ENCODE data around the gene C17orf107. TPM values are rescaled to one million over a fixed set of nuclear protein-coding genes. Genes with fewer than 3 reads are reported as not detected.

C17orf107 gene
- total RNA-seq, 2 experiments from 2014 or later: 3.0 to 3.6 TPM

DNA sequence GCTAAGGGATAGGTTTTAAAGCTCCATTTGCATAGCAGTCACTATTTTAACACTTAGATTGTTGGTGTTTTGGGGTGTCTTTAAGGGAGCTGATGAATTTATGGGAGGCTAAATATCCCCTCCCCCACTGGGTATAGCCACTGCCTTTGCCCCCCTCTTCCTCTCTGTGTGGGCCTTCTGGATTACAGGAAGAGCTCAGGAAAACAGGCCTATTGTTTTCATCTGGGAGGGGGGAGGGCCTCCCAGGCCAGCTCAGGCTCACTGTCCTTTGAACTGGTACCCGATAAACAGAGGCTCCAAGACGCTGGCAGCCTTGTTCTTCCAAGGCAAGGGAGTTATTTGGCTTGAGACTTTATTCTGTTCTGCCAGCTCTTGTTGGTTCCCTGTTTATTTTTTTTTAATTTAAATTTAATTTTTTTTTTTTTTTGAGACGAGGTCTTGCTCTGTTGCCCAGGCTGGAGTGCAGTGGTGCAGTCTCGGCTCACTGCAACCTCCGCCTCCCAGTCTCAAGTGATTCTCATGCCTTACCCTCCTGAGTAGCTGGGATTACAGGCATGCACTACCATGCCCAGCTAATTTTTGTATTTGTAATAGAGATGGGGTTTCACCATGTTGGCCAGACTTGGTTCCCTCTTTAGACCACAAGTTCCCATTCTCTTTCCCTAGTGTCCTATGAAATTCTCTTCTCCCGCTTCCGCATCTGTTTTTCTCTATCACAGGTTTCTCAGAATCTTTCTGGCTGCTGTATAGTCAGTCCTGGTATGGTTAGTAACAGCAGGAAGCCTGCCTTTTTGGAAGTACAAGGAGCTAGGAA lies 41.1 kb upstream of the C17orf107 start:
- TF ChIP-seq, protein P1, sequence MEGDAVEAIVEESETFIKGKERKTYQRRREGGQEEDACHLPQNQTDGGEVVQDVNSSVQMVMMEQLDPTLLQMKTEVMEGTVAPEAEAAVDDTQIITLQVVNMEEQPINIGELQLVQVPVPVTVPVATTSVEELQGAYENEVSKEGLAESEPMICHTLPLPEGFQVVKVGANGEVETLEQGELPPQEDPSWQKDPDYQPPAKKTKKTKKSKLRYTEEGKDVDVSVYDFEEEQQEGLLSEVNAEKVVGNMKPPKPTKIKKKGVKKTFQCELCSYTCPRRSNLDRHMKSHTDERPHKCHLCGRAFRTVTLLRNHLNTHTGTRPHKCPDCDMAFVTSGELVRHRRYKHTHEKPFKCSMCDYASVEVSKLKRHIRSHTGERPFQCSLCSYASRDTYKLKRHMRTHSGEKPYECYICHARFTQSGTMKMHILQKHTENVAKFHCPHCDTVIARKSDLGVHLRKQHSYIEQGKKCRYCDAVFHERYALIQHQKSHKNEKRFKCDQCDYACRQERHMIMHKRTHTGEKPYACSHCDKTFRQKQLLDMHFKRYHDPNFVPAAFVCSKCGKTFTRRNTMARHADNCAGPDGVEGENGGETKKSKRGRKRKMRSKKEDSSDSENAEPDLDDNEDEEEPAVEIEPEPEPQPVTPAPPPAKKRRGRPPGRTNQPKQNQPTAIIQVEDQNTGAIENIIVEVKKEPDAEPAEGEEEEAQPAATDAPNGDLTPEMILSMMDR (IDR thresholded peaks at IDR 0.05): no peak
- peaks cover 8% of the 10 kb centered on the region for H3K36me3 Mint-ChIP-seq (ENCODE audit: low read depth)
- no peak for DNase-seq
- peaks cover 10% of the 10 kb centered on the region for H3K4me1 Mint-ChIP-seq (ENCODE audit: low read depth)
- no peak for ATAC-seq
- H3K4me3 Mint-ChIP-seq: no peak overlapping the region
- no peak overlapping the region for H3K27ac Mint-ChIP-seq
- H3K27me3 Mint-ChIP-seq: no peaks in the 10 kb centered on the region
- H3K9me3 Mint-ChIP-seq: no peaks in the 10 kb centered on the region
- ChIA-PET POLR2A (no interaction called here), CTCF (no interaction called here)
- intact Hi-C loops (cut with micrococcal nuclease): no loop called here

DNA sequence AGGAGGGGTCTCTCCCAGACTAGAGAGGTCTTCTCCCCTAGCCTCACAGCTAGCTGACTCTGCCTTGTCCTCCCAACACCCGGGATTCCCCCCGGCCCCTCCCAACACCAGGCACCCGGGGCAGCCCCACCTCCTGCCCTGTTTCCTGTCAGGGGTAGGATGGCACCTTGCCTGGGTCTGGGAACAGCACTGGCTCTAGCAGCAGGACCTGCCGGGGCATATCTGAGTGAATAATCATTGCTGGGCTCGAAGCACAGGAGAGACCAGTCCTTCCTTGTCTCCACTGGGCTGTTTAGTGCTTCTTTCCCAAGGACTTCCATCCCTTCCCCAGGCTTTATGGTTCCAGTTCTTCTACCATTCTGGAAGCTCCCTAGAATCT lies 40.5 kb upstream of the C17orf107 start:
- TF ChIP-seq, protein P1 (IDR thresholded peaks at IDR 0.05): no peak
- ATAC-seq: peak; percentile 42
- Mint-ChIP-seq H3K27ac (no peak overlapping the region), H3K4me1 (ENCODE audit: low read depth) (peaks cover 9% of the 10 kb centered on the region), H3K9me3 (no peaks in the 10 kb centered on the region), H3K4me3 (no peak overlapping the region), H3K27me3 (no peaks in the 10 kb centered on the region), H3K36me3 (ENCODE audit: low read depth) (peaks cover 8% of the 10 kb centered on the region)
- ChIA-PET POLR2A (no interaction called here), CTCF (no interaction called here)
- intact Hi-C loops (cut with micrococcal nuclease): no loop called here
- DNase-seq: no peak

DNA sequence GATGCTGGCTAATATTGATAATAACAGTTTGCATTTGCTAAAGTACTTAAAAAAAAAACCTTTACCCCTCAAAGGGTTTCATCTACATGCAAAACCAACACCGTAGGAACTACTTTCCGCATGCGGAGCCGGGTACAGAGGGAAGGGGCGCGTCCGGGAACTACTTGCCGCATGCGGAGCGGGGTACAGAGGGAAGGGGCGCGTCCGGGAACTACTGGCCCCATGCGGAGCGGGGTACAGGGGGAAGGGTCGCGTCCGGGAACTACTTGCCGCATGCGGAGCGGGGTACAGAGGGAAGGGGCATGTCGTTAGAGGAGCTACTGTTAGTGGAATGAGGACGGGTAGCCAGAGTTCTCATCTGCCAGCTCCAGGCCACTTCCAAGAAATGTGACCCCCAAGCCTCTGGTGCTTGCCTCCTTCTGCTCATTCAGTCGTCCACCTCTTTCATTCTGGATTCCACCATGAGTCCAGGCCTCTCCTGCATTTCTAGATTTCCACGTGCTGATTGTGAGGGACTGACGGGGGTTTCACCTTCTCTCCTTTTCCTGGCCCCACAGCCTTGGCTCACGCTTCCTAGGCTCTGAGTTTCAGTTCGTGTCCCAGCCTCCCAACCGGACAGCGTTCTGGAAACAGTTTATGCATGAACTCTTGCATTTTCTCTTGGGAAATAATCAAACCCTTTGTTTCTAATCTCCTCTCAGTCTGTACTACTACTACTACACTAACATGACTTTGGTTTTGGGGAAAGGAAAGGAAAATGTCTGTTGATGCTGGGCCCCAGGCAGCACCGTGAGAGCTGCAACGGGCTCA lies 39.3 kb upstream of the C17orf107 start:
- Mint-ChIP-seq H3K4me1 (ENCODE audit: low read depth) (peaks cover 3% of the 10 kb centered on the region), H3K27me3 (no peaks in the 10 kb centered on the region), H3K9me3 (no peaks in the 10 kb centered on the region), H3K27ac (no peak overlapping the region), H3K4me3 (no peak overlapping the region), H3K36me3 (ENCODE audit: low read depth) (peaks cover 6% of the 10 kb centered on the region)
- TF ChIP-seq, protein P1 (IDR thresholded peaks at IDR 0.05): no peak
- no peak for DNase-seq
- CTCF ChIA-PET: interaction anchor here (1.3 kb wide), 1 partner anchor 28 kb away, joined by 3 read pairs; no protein-coding TSS in a partner anchor
- POLR2A ChIA-PET: no interaction called here
- ATAC-seq: no peak
- intact Hi-C loops (cut with micrococcal nuclease): no loop called here

DNA sequence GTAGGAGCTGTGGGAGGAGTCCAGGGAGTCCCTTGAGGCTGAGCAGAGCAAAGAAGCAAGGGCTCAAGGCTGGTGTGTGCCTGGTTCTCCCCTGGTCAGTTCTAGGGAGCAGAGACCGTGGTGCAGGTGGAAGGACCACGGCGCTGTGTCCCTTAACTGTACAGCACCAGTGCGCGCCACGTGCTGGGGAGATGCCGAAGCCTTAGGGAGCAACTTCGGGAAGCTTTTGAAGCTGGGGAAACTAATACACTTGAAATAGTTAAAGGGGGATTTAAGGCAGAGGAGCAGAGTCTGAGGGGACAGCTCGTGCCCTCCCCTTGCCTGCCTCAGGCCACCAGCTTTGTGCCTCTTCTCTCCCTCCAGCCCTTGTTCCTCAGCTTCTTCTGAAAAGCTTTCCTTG lies 38.7 kb upstream of the C17orf107 start:
- Mint-ChIP-seq H3K27me3 (no peaks in the 10 kb centered on the region), H3K27ac (no peak overlapping the region), H3K36me3 (ENCODE audit: low read depth) (peaks cover 6% of the 10 kb centered on the region), H3K9me3 (no peaks in the 10 kb centered on the region), H3K4me3 (no peak overlapping the region), H3K4me1 (ENCODE audit: low read depth) (peaks cover 3% of the 10 kb centered on the region)
- CTCF ChIA-PET: interaction anchor here (0.7 to 1.3 kb wide), 2 partner anchors 9 to 28 kb away, joined by 3 read pairs; no protein-coding TSS in a partner anchor
- intact Hi-C loops (cut with micrococcal nuclease): no loop called here
- POLR2A ChIA-PET: no interaction called here
- TF ChIP-seq, protein P1 (IDR thresholded peaks at IDR 0.05): no peak
- DNase-seq (no peak), ATAC-seq (no peak)

DNA sequence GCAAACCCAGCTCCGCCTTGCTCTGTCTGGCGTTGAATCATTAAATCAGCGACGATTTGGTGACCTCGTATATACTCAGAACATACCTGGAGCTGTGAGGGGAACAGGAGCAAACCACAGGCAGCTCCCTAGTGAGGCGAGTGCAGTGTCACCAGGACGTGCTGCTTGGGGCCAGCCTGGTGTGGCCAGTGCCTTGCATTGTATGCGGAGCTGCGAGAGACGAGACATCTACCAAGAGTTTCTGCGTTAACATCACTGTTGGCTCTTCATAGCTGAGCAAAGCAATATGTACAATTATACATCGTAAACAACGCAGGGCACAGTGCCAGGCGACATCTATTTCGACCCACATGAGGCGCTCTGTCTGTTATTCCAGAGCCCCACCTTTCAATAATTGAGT lies 38.3 kb upstream of the C17orf107 start:
- intact Hi-C loops (cut with micrococcal nuclease): no loop called here
- Mint-ChIP-seq H3K36me3 (ENCODE audit: low read depth) (peaks cover 6% of the 10 kb centered on the region), H3K27me3 (no peaks in the 10 kb centered on the region), H3K4me1 (ENCODE audit: low read depth) (peaks cover 3% of the 10 kb centered on the region), H3K27ac (no peak overlapping the region), H3K4me3 (no peak overlapping the region), H3K9me3 (no peaks in the 10 kb centered on the region)
- DNase-seq (no peak), ATAC-seq (no peak)
- POLR2A ChIA-PET: no interaction called here
- CTCF ChIA-PET: interaction anchor here (0.7 to 1.3 kb wide), 2 partner anchors 9 to 27 kb away, joined by 3 read pairs; no protein-coding TSS in a partner anchor
- TF ChIP-seq, protein P1 (IDR thresholded peaks at IDR 0.05): no peak
